Measurements from ENCODE around the gene PCK2. TPM values are rescaled to one million over a fixed set of nuclear protein-coding genes. Genes with fewer than 3 reads are reported as not detected.

Gene PCK2
- total and polyA plus RNA-seq, 2 of the 13 experiments (the other 11 are each of a cell fraction or from before 2014, with no cell fraction given): 129 to 272 TPM

DNA sequence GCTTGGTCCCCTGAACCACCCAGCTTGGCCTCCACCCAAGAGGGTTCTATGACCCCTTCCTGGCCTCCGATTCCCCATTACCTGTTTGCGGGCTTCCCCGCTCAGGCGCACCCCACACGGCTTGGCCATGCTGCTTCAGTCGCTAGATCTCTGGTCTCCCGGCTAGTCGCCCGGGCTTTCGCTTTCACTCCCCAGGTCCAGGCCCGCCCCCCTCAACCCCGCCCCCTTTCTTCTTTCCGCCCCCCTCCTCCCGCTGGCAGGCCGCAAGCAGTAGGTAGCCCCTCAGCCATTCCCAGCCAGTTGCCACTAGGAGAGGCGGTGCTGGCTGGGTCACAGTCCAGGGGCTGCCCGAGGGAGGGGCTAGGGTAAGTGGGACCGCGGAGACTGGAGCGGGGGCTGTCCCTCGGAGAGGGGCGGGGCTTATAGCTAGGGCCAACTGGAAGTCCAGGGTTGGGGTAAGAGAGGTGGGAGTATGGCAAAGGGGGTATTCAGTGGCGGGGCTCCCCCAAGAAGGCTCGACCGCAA lies 52.4 kb downstream of the PCK2 start, which contains the start of gene PSME2 (continued):
- TF ChIP-seq, protein P1, sequence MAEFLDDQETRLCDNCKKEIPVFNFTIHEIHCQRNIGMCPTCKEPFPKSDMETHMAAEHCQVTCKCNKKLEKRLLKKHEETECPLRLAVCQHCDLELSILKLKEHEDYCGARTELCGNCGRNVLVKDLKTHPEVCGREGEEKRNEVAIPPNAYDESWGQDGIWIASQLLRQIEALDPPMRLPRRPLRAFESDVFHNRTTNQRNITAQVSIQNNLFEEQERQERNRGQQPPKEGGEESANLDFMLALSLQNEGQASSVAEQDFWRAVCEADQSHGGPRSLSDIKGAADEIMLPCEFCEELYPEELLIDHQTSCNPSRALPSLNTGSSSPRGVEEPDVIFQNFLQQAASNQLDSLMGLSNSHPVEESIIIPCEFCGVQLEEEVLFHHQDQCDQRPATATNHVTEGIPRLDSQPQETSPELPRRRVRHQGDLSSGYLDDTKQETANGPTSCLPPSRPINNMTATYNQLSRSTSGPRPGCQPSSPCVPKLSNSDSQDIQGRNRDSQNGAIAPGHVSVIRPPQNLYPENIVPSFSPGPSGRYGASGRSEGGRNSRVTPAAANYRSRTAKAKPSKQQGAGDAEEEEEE (CRISPR knock-in tag; IDR thresholded peaks at IDR 0.05; ENCODE audit: borderline replicate concordance): peak; percentile 89; the same call in 1 of the 2 replicates
- TF ChIP-seq CAMTA2 (CRISPR knock-in tag; IDR thresholded peaks at IDR 0.05; ENCODE audit: borderline replicate concordance) (peak; percentile 10; the same call in 1 of the 2 replicates), ZSCAN12 (CRISPR knock-in tag; IDR thresholded peaks at IDR 0.05) (no peak; the same call in 1 of the 2 replicates), ZNF20 (CRISPR knock-in tag; IDR thresholded peaks at IDR 0.05) (no peak), MAFF (IDR thresholded peaks at IDR 0.05; ENCODE audit: low read depth, low read length) (no peak), ERF (CRISPR knock-in tag; IDR thresholded peaks at IDR 0.05) (peak; percentile 88; the same call in 1 of the 2 replicates), ZNF724P (CRISPR knock-in tag; IDR thresholded peaks at IDR 0.05; ENCODE audit: borderline replicate concordance) (no peak), SP2 (CRISPR knock-in tag; IDR thresholded peaks at IDR 0.05) (no peak), CENPX (CRISPR knock-in tag; IDR thresholded peaks at IDR 0.05) (no peak), ZNF605 (CRISPR knock-in tag; IDR thresholded peaks at IDR 0.05) (no peak), ATRX (CRISPR knock-in tag; IDR thresholded peaks at IDR 0.05; ENCODE audit: borderline replicate concordance) (no peak)
- TF ChIP-seq, protein P2, sequence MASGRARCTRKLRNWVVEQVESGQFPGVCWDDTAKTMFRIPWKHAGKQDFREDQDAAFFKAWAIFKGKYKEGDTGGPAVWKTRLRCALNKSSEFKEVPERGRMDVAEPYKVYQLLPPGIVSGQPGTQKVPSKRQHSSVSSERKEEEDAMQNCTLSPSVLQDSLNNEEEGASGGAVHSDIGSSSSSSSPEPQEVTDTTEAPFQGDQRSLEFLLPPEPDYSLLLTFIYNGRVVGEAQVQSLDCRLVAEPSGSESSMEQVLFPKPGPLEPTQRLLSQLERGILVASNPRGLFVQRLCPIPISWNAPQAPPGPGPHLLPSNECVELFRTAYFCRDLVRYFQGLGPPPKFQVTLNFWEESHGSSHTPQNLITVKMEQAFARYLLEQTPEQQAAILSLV (CRISPR knock-in tag; IDR thresholded peaks at IDR 0.05; ENCODE audit: borderline replicate concordance): 0 out of 2 replicates have a peak, but pooled peaks have one; percentile 65
- TF ChIP-seq, protein P3, sequence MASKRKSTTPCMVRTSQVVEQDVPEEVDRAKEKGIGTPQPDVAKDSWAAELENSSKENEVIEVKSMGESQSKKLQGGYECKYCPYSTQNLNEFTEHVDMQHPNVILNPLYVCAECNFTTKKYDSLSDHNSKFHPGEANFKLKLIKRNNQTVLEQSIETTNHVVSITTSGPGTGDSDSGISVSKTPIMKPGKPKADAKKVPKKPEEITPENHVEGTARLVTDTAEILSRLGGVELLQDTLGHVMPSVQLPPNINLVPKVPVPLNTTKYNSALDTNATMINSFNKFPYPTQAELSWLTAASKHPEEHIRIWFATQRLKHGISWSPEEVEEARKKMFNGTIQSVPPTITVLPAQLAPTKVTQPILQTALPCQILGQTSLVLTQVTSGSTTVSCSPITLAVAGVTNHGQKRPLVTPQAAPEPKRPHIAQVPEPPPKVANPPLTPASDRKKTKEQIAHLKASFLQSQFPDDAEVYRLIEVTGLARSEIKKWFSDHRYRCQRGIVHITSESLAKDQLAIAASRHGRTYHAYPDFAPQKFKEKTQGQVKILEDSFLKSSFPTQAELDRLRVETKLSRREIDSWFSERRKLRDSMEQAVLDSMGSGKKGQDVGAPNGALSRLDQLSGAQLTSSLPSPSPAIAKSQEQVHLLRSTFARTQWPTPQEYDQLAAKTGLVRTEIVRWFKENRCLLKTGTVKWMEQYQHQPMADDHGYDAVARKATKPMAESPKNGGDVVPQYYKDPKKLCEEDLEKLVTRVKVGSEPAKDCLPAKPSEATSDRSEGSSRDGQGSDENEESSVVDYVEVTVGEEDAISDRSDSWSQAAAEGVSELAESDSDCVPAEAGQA (IDR thresholded peaks at IDR 0.05; ENCODE audit: low read depth): peak; percentile 2; the same call in 1 of the 2 replicates
- TF ChIP-seq, protein P3 (CRISPR knock-in tag; IDR thresholded peaks at IDR 0.05; ENCODE audit: borderline replicate concordance): no peak
- TF ChIP-seq, protein P4, sequence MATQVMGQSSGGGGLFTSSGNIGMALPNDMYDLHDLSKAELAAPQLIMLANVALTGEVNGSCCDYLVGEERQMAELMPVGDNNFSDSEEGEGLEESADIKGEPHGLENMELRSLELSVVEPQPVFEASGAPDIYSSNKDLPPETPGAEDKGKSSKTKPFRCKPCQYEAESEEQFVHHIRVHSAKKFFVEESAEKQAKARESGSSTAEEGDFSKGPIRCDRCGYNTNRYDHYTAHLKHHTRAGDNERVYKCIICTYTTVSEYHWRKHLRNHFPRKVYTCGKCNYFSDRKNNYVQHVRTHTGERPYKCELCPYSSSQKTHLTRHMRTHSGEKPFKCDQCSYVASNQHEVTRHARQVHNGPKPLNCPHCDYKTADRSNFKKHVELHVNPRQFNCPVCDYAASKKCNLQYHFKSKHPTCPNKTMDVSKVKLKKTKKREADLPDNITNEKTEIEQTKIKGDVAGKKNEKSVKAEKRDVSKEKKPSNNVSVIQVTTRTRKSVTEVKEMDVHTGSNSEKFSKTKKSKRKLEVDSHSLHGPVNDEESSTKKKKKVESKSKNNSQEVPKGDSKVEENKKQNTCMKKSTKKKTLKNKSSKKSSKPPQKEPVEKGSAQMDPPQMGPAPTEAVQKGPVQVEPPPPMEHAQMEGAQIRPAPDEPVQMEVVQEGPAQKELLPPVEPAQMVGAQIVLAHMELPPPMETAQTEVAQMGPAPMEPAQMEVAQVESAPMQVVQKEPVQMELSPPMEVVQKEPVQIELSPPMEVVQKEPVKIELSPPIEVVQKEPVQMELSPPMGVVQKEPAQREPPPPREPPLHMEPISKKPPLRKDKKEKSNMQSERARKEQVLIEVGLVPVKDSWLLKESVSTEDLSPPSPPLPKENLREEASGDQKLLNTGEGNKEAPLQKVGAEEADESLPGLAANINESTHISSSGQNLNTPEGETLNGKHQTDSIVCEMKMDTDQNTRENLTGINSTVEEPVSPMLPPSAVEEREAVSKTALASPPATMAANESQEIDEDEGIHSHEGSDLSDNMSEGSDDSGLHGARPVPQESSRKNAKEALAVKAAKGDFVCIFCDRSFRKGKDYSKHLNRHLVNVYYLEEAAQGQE (IDR thresholded peaks at IDR 0.05; ENCODE audit: borderline replicate concordance in 1 of 2, low read depth in 1 of 2, low read length in 2 of 2): 0 out of 4 replicates have a peak, but pooled peaks of 1 of the 2 experiments have one; percentile 7
- TF ChIP-seq, protein P5, sequence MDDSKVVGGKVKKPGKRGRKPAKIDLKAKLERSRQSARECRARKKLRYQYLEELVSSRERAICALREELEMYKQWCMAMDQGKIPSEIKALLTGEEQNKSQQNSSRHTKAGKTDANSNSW (CRISPR knock-in tag; IDR thresholded peaks at IDR 0.05; ENCODE audit: borderline replicate concordance): no peak
